Prostate gland (tissue), 2 donors: Measurements from ENCODE around the gene ARFRP1. TPM values are rescaled to one million over a fixed set of nuclear protein-coding genes. Genes with fewer than 3 reads are reported as not detected.

Experiments
- DNase-seq: peaks from one replicate; pipeline ENCODE4 v3.0.0-alpha.2; 2019; ENCODE audit warnings: low spot score
- H3K27ac ChIP-seq, 2 donors: fragments of 200-600 bp; sonication (generic); 2 replicates each; pipeline ENCODE4 v1.5.1; 2017 to 2019
- H3K27me3 ChIP-seq: fragments of 200-600 bp; sonication (generic); replicated peaks from 2 replicates; pipeline ENCODE4 v1.5.1; 2019; ENCODE audit not compliant: insufficient read depth
- H3K36me3 ChIP-seq, 2 donors: fragments of 200-600 bp; sonication (generic); 1 replicate in 1 of 2; 2 replicates in 1 of 2; pipeline versions ENCODE4 v1.5.1 to v1.8.1; 2017 to 2019
- H3K4me1 ChIP-seq: fragments of 200-600 bp; sonication (generic); replicated peaks from 2 replicates; pipeline ENCODE4 v1.5.1; 2019
- H3K4me3 ChIP-seq, 2 donors: fragments of 200-600 bp; sonication (generic); 2 replicates each; pipeline ENCODE4 v1.5.1; 2017 to 2019
- H3K9me3 ChIP-seq: fragments of 200-600 bp; sonication (generic); 2 replicates; pipeline ENCODE4 v1.5.1; 2017
- CTCF ChIP-seq, 4 experiments: fragments of 200-600 bp in 2 of 4; fragments of 450-650 bp in 2 of 4; sonication (generic) in 2 of 4; IDR thresholded peaks; 1 replicate in 3 of 4; 2 replicates in 1 of 4; pipeline ENCODE4 v1.5.1; 2016 to 2019; ENCODE audit warnings: antibody characterized with exemption in 4 of 4, mild to moderate bottlenecking in 2 of 4, moderate library complexity in 2 of 4
- POLR2A ChIP-seq: fragments of 450-650 bp; IDR thresholded peaks from one replicate; pipeline ENCODE4 v1.6.1; 2016; ENCODE audit warnings: antibody characterized with exemption, mild to moderate bottlenecking
- POLR2AphosphoS5 ChIP-seq: sonication (generic); formaldehyde crosslinking; IDR thresholded peaks from one replicate; pipeline ENCODE4 v1.6.1; 2017; ENCODE audit warnings: antibody characterized with exemption
- WGBS: methylation state at CpG from one replicate; pipeline ENCODE4 v1.1.5; 2018; 5-methylcytosine and 5-hydroxymethylcytosine counted together
- intact Hi-C: fragments of 100-400 bp; cut with DNase I; formaldehyde crosslinking; loops from one replicate; pipeline ENCODE4 v1.14.2; 2022
- total RNA-seq, 2 donors: library from RNA; depleted of rRNA; stranded (reverse); fragments of >200 nt; gene quantifications; one replicate each; pipeline ENCODE4 v1.1.0, GENCODE V29; 2016

Gene ARFRP1
- total RNA-seq, 2 donors from 2014 or later = 36.8 to 50.8 TPM

GRCh38 chr20:63701329-63702035, 6.3 kb downstream of the ARFRP1 start:
- Histone ChIP-seq H3K4me1 (peaks cover 8% of the 10 kb centered on the region), H3K27ac (no peak overlapping the region), H3K4me3 (no peak overlapping the region), H3K27me3 (no peaks in the 10 kb centered on the region), H3K9me3 (no peaks in the 10 kb centered on the region), H3K36me3 (peaks cover 0 to 23% of the 10 kb centered on the region in 2 donors)
- no peak for DNase-seq
- WGBS = 85% methylated on average over 11 of the region's 14 CpGs
- TF ChIP-seq CTCF (IDR thresholded peaks at IDR 0.05) = no peak
- TF ChIP-seq POLR2AphosphoS5 = no peak
- TF ChIP-seq POLR2A = no peak
- intact Hi-C loops = no loop called here

- peaks cover 0 to 22% of the 10 kb centered on the region in 2 donors for H3K36me3 ChIP-seq
- intact Hi-C loops = no loop called here
- WGBS = 79% methylated on average over 5 of the region's 5 CpGs
- H3K4me1 ChIP-seq = peaks cover 7% of the 10 kb centered on the region
- TF ChIP-seq POLR2A (no peak), CTCF (IDR thresholded peaks at IDR 0.05) (no peak)
- H3K9me3 ChIP-seq = no peaks in the 10 kb centered on the region
- H3K27me3 ChIP-seq = no peaks in the 10 kb centered on the region
- no peak overlapping the region for H3K4me3 ChIP-seq
- DNase-seq = no peak
- H3K27ac ChIP-seq = no peak overlapping the region
Measured at GRCh38 chr20:63701051-63701328, 6.8 kb downstream of the ARFRP1 start.

GRCh38 chr20:63700199-63701050, 7.4 kb downstream of the ARFRP1 start:
- 81% methylated on average over 43 of the region's 43 CpGs for WGBS
- TF ChIP-seq POLR2AphosphoS5 = no peak
- TF ChIP-seq POLR2A = no peak
- no peak for TF ChIP-seq CTCF (IDR thresholded peaks at IDR 0.05)
- intact Hi-C loops = no loop called here
- H3K9me3 ChIP-seq = no peaks in the 10 kb centered on the region
- H3K27ac ChIP-seq = no peak overlapping the region
- H3K4me1 ChIP-seq = peaks cover 7% of the 10 kb centered on the region
- H3K36me3 ChIP-seq = peaks cover 0 to 16% of the 10 kb centered on the region in 2 donors
- H3K4me3 ChIP-seq = no peak overlapping the region
- H3K27me3 ChIP-seq = no peaks in the 10 kb centered on the region
- DNase-seq = no peak

GRCh38 chr20:63699466-63700198, 8.1 kb downstream of the ARFRP1 start:
- Histone ChIP-seq H3K27me3 (no peaks in the 10 kb centered on the region), H3K27ac (no peak overlapping the region), H3K9me3 (no peaks in the 10 kb centered on the region), H3K4me3 (no peak overlapping the region), H3K4me1 (peaks cover 7% of the 10 kb centered on the region), H3K36me3 (peaks cover 0 to 14% of the 10 kb centered on the region in 2 donors)
- intact Hi-C loops = no loop called here
- no peak for TF ChIP-seq POLR2AphosphoS5
- no peak for TF ChIP-seq CTCF (IDR thresholded peaks at IDR 0.05)
- TF ChIP-seq POLR2A = no peak
- WGBS = 83% methylated on average over 23 of the region's 24 CpGs
- no peak for DNase-seq
